ENCODE measurements around the gene TMTC2.
A peak's percentile ranks its signal among the peaks of the same experiment; 100 is the strongest.
"Not testable (repeated sequence)": the region's sequence is repeated elsewhere in the genome, so short reads cannot be mapped to it uniquely, and the experiment has no call there.

Gene TMTC2

GRCh38 chr12:82725741-82726140 lies 39.0 kb downstream of the TMTC2 start:
- DNase-seq (ENCODE audit: low spot score) (no peak), FAIRE-seq (no peak)

- DNase-seq (ENCODE audit: low spot score) (no peak), FAIRE-seq (no peak)
Measured at GRCh38 chr12:82727886-82728285, 41.2 kb downstream of the TMTC2 start.

GRCh38 chr12:82728710-82729109 lies 42.0 kb downstream of the TMTC2 start:
- DNase-seq (ENCODE audit: low spot score) (no peak), FAIRE-seq (no peak)

GRCh38 chr12:82730953-82731459 lies 44.3 kb downstream of the TMTC2 start:
- no peak for DNase-seq (ENCODE audit: low spot score)

GRCh38 chr12:82740129-82741000 lies 53.7 kb downstream of the TMTC2 start:
- peak; percentile 41 for DNase-seq (ENCODE audit: low spot score)
- FAIRE-seq, result no peak

More at GRCh38 chr12:82730953-82731459, 44.3 kb downstream of the TMTC2 start:
- no peak for FAIRE-seq

- no peak for DNase-seq (ENCODE audit: low spot score)
- FAIRE-seq, result no peak
Measured at GRCh38 chr12:82745063-82745674, 58.5 kb downstream of the TMTC2 start.

GRCh38 chr12:82745807-82746206 lies 59.1 kb downstream of the TMTC2 start:
- DNase-seq (ENCODE audit: low spot score) (no peak), FAIRE-seq (no peak)

GRCh38 chr12:82746668-82747067 lies 60.0 kb downstream of the TMTC2 start:
- DNase-seq (ENCODE audit: low spot score), result no peak
- FAIRE-seq, result no peak

- FAIRE-seq (no peak), DNase-seq (ENCODE audit: low spot score) (no peak)
Measured at GRCh38 chr12:82749015-82749414, 62.3 kb downstream of the TMTC2 start.

- FAIRE-seq (no peak), DNase-seq (ENCODE audit: low spot score) (no peak)
Measured at GRCh38 chr12:82754856-82755255, 68.2 kb downstream of the TMTC2 start.

- no peak for DNase-seq (ENCODE audit: low spot score)
- no peak for FAIRE-seq
Measured at GRCh38 chr12:82756303-82756702, 69.6 kb downstream of the TMTC2 start.

- DNase-seq (ENCODE audit: low spot score) (no peak), FAIRE-seq (no peak)
Measured at GRCh38 chr12:82757059-82757458, 70.4 kb downstream of the TMTC2 start.

- FAIRE-seq, result no peak
- DNase-seq (ENCODE audit: low spot score), result no peak
Measured at GRCh38 chr12:82757656-82758055, 71.0 kb downstream of the TMTC2 start.

GRCh38 chr12:82758749-82759330 lies 72.1 kb downstream of the TMTC2 start:
- no peak for DNase-seq (ENCODE audit: low spot score)
- FAIRE-seq, result no peak

- FAIRE-seq (no peak), DNase-seq (ENCODE audit: low spot score) (no peak)
Measured at GRCh38 chr12:82760423-82760822, 73.7 kb downstream of the TMTC2 start.

GRCh38 chr12:82765206-82765605 lies 78.5 kb downstream of the TMTC2 start:
- FAIRE-seq; DNase-seq (ENCODE audit: low spot score): not testable (repeated sequence)

GRCh38 chr12:82765971-82766705 lies 79.4 kb downstream of the TMTC2 start:
- DNase-seq (ENCODE audit: low spot score), result no peak

GRCh38 chr12:82774666-82775065 lies 88.0 kb downstream of the TMTC2 start:
- FAIRE-seq, result no peak
- DNase-seq (ENCODE audit: low spot score), result no peak

More at GRCh38 chr12:82765971-82766705, 79.4 kb downstream of the TMTC2 start:
- no peak for FAIRE-seq

GRCh38 chr12:82780517-82780916 lies 93.8 kb downstream of the TMTC2 start:
- no peak for FAIRE-seq
- DNase-seq (ENCODE audit: low spot score), result no peak

- FAIRE-seq (no peak), DNase-seq (ENCODE audit: low spot score) (no peak)
Measured at GRCh38 chr12:82781309-82781997, 94.7 kb downstream of the TMTC2 start.

- no peak for FAIRE-seq
- no peak for DNase-seq (ENCODE audit: low spot score)
Measured at GRCh38 chr12:82783435-82783834, 96.7 kb downstream of the TMTC2 start.
